B cell (primary cell): ENCODE measurements around the gene MPP4. TPM values are rescaled to one million over a fixed set of nuclear protein-coding genes. Genes with fewer than 3 reads are reported as not detected.

Source experiments
- ATAC-seq: fragments of 200-7000 bp; cut with Tn5 transposase; one replicate; pipeline ENCODE4 v1.10.0; 2021; ENCODE audit warnings: low read depth, mild to moderate bottlenecking, moderate number of reproducible peaks, moderate library complexity
- CTCF ChIA-PET: fragments of 350-600 bp; sonication (Branson Sonifier 250); formaldehyde crosslinking; loops from one replicate; lab custom pipeline; 2021; ENCODE audit warnings: antibody characterized with exemption, inconsistent platforms; lab: Charles Lee
- POLR2A ChIA-PET: fragments of 350-600 bp; sonication (Branson Sonifier 250); formaldehyde crosslinking; loops from one replicate; lab custom pipeline; 2021; ENCODE audit warnings: antibody characterized with exemption; lab: Charles Lee
- DNase-seq: peaks from one replicate; pipeline ENCODE4 v3.0.0; 2013
- H2AFZ ChIP-seq: 2 replicates; pipeline ENCODE4 v1.6.1; 2012; ENCODE audit warnings: mild to moderate bottlenecking, low read depth, low read length; ENCODE audit not compliant: insufficient read depth, poor library complexity, severe bottlenecking
- H3K27ac ChIP-seq, 2 donors: 1 replicate in 1 of 2; 2 replicates in 1 of 2; pipeline ENCODE4 v1.5.1; 2012 to 2013; ENCODE audit warnings: low read length in 2 of 2, mild to moderate bottlenecking in 2 of 2, moderate library complexity in 1 of 2
- H3K27me3 ChIP-seq, 4 experiments: fragments of 200-600 bp in 1 of 4; sonication (generic) in 1 of 4; replicated peaks in 1 of 4; 1 replicate in 2 of 4; 2 replicates in 2 of 4; pipeline versions ENCODE4 v1.6.1 to v1.7.0; 2013 to 2016; ENCODE audit warnings: low read length in 3 of 4, mild to moderate bottlenecking in 2 of 4, mixed read lengths in 1 of 4, moderate library complexity in 1 of 4; ENCODE audit not compliant: insufficient read depth in 4 of 4, control insufficient read depth in 3 of 4; ENCODE audit errors: control extremely low read depth in 1 of 4
- H3K36me3 ChIP-seq, 2 experiments: replicated peaks in 1 of 2; 1 replicate in 1 of 2; 2 replicates in 1 of 2; pipeline versions ENCODE4 v1.6.1 to v1.7.1; 2013; ENCODE audit warnings: low read length in 1 of 2; ENCODE audit not compliant: insufficient read depth in 2 of 2, control insufficient read depth in 1 of 2; ENCODE audit errors: control extremely low read depth in 1 of 2, extremely low read depth in 1 of 2
- H3K4me1 ChIP-seq, 2 donors: fragments of 200-600 bp in 1 of 2; sonication (generic) in 1 of 2; 1 replicate in 1 of 2; 2 replicates in 1 of 2; pipeline versions ENCODE4 v1.5.1 to v1.6.1; 2013 to 2017; ENCODE audit warnings: low read length in 2 of 2; ENCODE audit not compliant: control insufficient read depth in 2 of 2, insufficient read depth in 2 of 2
- H3K4me2 ChIP-seq: replicated peaks from 2 replicates; pipeline ENCODE3; 2012; ENCODE audit warnings: mild to moderate bottlenecking, low read depth, low read length; ENCODE audit not compliant: poor library complexity, severe bottlenecking
- H3K4me3 ChIP-seq, 5 experiments: fragments of 200-600 bp in 1 of 5; sonication (generic) in 1 of 5; 1 replicate in 3 of 5; 2 replicates in 2 of 5; pipeline versions ENCODE4 v1.5.1 to v1.7.0; 2011 to 2016; ENCODE audit warnings: low read length in 4 of 5, mild to moderate bottlenecking in 4 of 5, low read depth in 2 of 5, control low read depth in 1 of 5, moderate library complexity in 1 of 5; ENCODE audit not compliant: insufficient read depth in 1 of 5; ENCODE audit errors: control extremely low read depth in 1 of 5, extremely low read depth in 1 of 5
- H3K79me2 ChIP-seq: fragments of 200-600 bp; sonication (generic); one replicate; pipeline ENCODE4 v1.6.0; 2016; ENCODE audit warnings: low read length; ENCODE audit not compliant: control insufficient read depth, insufficient read depth
- H3K9ac ChIP-seq: fragments of 200-600 bp; sonication (generic); 2 replicates; pipeline ENCODE4 v1.6.1; 2017; ENCODE audit warnings: mild to moderate bottlenecking, low read length, moderate library complexity
- H3K9me3 ChIP-seq, 3 donors: one replicate each; pipeline versions ENCODE4 v1.6.1 to v1.7.1; 2013; ENCODE audit warnings: low read length in 2 of 3; ENCODE audit not compliant: control insufficient read depth in 2 of 3, insufficient read depth in 1 of 3; ENCODE audit errors: control extremely low read depth in 1 of 3
- H4K20me1 ChIP-seq: 2 replicates; pipeline ENCODE4 v1.6.0; 2012; ENCODE audit warnings: mild to moderate bottlenecking, low read length; ENCODE audit not compliant: insufficient read depth, control insufficient read depth, poor library complexity, severe bottlenecking
- H3K27ac Mint-ChIP-seq: one replicate; pipeline ENCODE4 v1.8.0; 2021; ENCODE audit warnings: mixed read lengths
- H3K27me3 Mint-ChIP-seq: one replicate; pipeline ENCODE4 v1.8.0; 2021; ENCODE audit warnings: mixed read lengths
- H3K4me1 Mint-ChIP-seq: one replicate; pipeline ENCODE4 v1.8.0; 2021; ENCODE audit warnings: mixed read lengths
- H3K4me3 Mint-ChIP-seq: one replicate; pipeline ENCODE4 v1.8.0; 2021; ENCODE audit warnings: mixed read lengths
- H3K9me3 Mint-ChIP-seq: one replicate; pipeline ENCODE4 v1.8.0; 2022; ENCODE audit warnings: mixed read lengths; ENCODE audit not compliant: insufficient read depth
- EZH2 ChIP-seq: IDR thresholded peaks from 2 replicates; pipeline ENCODE4 v1.6.1; 2012; ENCODE audit warnings: borderline replicate concordance, low read depth, mild to moderate bottlenecking, moderate library complexity, low read length; ENCODE audit not compliant: insufficient read depth, poor library complexity, severe bottlenecking
- WGBS: methylation state at CpG from one replicate; pipeline ENCODE4 v1.1.5; 2013; ENCODE audit warnings: missing lambda C conversion rate; ENCODE audit not compliant: insufficient coverage; 5-methylcytosine and 5-hydroxymethylcytosine counted together
- intact Hi-C: fragments of 100-400 bp; cut with micrococcal nuclease; formaldehyde crosslinking; loops from one replicate; pipeline ENCODE4 v1.10.0; 2022
- polyA plus RNA-seq: library from polyadenylated mRNA; depleted of rRNA; stranded (reverse); fragments of >200 nt; gene quantifications from 2 replicates; pipeline ENCODE4 v1.2.3, GENCODE V29; 2012
- total RNA-seq, 2 donors: library from RNA; stranded (reverse); fragments of 120-200 nt in 1 of 2; gene quantifications; 1 replicate in 1 of 2; 2 replicates in 1 of 2; pipeline versions ENCODE4 v1.2.3 to v1.2.4, GENCODE V29; 2013 to 2022
- TF ChIP-seq, protein P1 (sequence below): fragments of 200-600 bp; IDR thresholded peaks from one replicate; pipeline ENCODE4 v1.8.0; 2022; ENCODE audit warnings: antibody characterized with exemption, mild to moderate bottlenecking

Gene MPP4
- total and polyA plus RNA-seq, 2 donors (not counting 1 experiment from before 2014, with no cell fraction given) = not detected

DNA sequence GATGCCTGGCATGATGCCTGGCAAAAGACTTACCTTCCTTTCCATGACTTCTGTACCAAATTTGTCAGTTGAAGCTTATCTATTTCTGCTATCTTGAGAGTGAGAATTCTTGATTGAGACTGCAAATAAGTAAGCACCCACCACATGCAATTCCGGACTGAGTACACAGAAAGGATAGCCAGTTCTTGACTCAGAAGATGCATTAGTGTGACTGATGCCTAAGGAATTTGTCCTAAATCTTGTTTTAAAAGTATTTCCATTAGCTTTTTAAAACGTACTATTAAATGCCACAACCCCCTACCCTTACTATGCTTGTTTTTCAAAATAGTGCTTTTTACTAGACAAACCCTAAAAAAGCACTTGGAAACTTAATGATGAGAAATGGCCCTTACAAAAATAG lies 545 bp downstream of the MPP4 start:
- CTCF ChIA-PET = no interaction called here
- no peak overlapping the region for H3K4me3 ChIP-seq

GRCh38 chr2:201696151-201696659 lies 2.2 kb downstream of the MPP4 start:
- Mint-ChIP-seq H3K4me3 (no peak overlapping the region), H3K9me3 (no peaks in the 10 kb centered on the region), H3K27ac (no peak overlapping the region), H3K4me1 (no peaks in the 10 kb centered on the region), H3K27me3 (peaks cover 2% of the 10 kb centered on the region)
- Histone ChIP-seq H3K9me3 (no peaks in the 10 kb centered on the region), H3K36me3 (no peaks in the 10 kb centered on the region), H3K27ac (no peak overlapping the region), H3K79me2 (no peaks in the 10 kb centered on the region), H3K9ac (no peak overlapping the region), H3K4me1 (no peaks in the 10 kb centered on the region), H3K4me3 (no peak overlapping the region), H3K27me3 (no peaks in the 10 kb centered on the region), H2AFZ (no peak overlapping the region), H3K4me2 (no peak overlapping the region), H4K20me1 (no peaks in the 10 kb centered on the region)
- CTCF ChIA-PET = interaction anchor here (0.6 kb wide), 1 partner anchor 119 kb away, joined by 3 read pairs; no protein-coding TSS in a partner anchor
- intact Hi-C loops = no loop called here
- ATAC-seq (no peak), DNase-seq (no peak)
- 67% methylated on average over 3 of the region's 6 CpGs for WGBS
- POLR2A ChIA-PET = no interaction called here
- no peak for TF ChIP-seq EZH2
- TF ChIP-seq, protein P1, sequence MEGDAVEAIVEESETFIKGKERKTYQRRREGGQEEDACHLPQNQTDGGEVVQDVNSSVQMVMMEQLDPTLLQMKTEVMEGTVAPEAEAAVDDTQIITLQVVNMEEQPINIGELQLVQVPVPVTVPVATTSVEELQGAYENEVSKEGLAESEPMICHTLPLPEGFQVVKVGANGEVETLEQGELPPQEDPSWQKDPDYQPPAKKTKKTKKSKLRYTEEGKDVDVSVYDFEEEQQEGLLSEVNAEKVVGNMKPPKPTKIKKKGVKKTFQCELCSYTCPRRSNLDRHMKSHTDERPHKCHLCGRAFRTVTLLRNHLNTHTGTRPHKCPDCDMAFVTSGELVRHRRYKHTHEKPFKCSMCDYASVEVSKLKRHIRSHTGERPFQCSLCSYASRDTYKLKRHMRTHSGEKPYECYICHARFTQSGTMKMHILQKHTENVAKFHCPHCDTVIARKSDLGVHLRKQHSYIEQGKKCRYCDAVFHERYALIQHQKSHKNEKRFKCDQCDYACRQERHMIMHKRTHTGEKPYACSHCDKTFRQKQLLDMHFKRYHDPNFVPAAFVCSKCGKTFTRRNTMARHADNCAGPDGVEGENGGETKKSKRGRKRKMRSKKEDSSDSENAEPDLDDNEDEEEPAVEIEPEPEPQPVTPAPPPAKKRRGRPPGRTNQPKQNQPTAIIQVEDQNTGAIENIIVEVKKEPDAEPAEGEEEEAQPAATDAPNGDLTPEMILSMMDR = no peak

More for the DNA sequence above, 545 bp downstream of the MPP4 start:
- no peak overlapping the region for H3K4me3 Mint-ChIP-seq
- no peaks in the 10 kb centered on the region for H3K27me3 Mint-ChIP-seq
- WGBS = no CpG with 5 or more reads among the region's 2 CpGs
- no peak for ATAC-seq
- Histone ChIP-seq H3K9me3 (no peaks in the 10 kb centered on the region), H4K20me1 (no peaks in the 10 kb centered on the region), H3K27me3 (no peaks in the 10 kb centered on the region), H3K79me2 (no peaks in the 10 kb centered on the region), H3K27ac (no peak overlapping the region), H3K9ac (no peak overlapping the region), H2AFZ (no peak overlapping the region), H3K4me1 (no peaks in the 10 kb centered on the region), H3K36me3 (no peaks in the 10 kb centered on the region), H3K4me2 (no peak overlapping the region)
- TF ChIP-seq, protein P1 = no peak
- TF ChIP-seq EZH2 = no peak
- H3K27ac Mint-ChIP-seq = no peak overlapping the region
- H3K4me1 Mint-ChIP-seq = no peaks in the 10 kb centered on the region
- H3K9me3 Mint-ChIP-seq = no peaks in the 10 kb centered on the region
- DNase-seq = no peak
- POLR2A ChIA-PET = no interaction called here
- intact Hi-C loops = no loop called here
